Gastrocnemius medialis (tissue), 4 donors: ENCODE results near the gene PHF14.

Source experiments
- POLR2A ChIP-seq, 2 donors: fragments of 450-650 bp; IDR thresholded peaks; one replicate each; pipeline ENCODE4 v1.6.1; 2017; ENCODE audit warnings: antibody characterized with exemption in 2 of 2, mild to moderate bottlenecking in 2 of 2, moderate library complexity in 2 of 2
- TF ChIP-seq, protein P1 (sequence below), 5 experiments: fragments of 450-650 bp in 3 of 5; fragments of 200-600 bp in 2 of 5; sonication (generic) in 2 of 5; IDR thresholded peaks in 4 of 5; conservative IDR thresholded peaks in 1 of 5; 1 replicate in 4 of 5; 2 replicates in 1 of 5; pipeline ENCODE4 v1.5.1; 2016 to 2019; ENCODE audit warnings: antibody characterized with exemption in 5 of 5, mild to moderate bottlenecking in 3 of 5, moderate library complexity in 3 of 5

DNA sequence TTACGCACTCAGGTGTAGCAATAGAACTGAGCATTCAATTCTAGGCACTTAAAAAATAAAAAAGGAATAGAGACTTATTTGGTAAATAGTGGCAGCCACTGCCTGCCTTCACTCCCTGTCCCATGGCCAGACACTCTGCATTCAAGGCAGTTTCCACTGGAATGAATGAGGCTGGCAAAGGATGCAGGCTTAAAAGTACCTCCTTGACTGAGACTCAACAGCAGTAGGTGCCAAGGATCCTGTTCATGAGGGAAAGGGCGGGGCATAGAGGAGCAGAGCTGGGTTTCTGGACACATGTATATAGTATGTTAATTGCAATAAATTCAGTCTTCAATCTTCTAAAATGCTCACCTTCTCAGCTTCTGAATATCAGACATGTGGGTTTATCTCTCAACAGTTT is 242.6 kb downstream of the PHF14 start:
- TF ChIP-seq, protein P1, sequence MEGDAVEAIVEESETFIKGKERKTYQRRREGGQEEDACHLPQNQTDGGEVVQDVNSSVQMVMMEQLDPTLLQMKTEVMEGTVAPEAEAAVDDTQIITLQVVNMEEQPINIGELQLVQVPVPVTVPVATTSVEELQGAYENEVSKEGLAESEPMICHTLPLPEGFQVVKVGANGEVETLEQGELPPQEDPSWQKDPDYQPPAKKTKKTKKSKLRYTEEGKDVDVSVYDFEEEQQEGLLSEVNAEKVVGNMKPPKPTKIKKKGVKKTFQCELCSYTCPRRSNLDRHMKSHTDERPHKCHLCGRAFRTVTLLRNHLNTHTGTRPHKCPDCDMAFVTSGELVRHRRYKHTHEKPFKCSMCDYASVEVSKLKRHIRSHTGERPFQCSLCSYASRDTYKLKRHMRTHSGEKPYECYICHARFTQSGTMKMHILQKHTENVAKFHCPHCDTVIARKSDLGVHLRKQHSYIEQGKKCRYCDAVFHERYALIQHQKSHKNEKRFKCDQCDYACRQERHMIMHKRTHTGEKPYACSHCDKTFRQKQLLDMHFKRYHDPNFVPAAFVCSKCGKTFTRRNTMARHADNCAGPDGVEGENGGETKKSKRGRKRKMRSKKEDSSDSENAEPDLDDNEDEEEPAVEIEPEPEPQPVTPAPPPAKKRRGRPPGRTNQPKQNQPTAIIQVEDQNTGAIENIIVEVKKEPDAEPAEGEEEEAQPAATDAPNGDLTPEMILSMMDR (IDR thresholded peaks at IDR 0.05 in 4 of 5, conservative IDR thresholded peaks at IDR 0.05 in 1 of 5), result no peak
- no peak for TF ChIP-seq POLR2A (IDR thresholded peaks at IDR 0.05)
